GM12875 (cell line): Measurements from ENCODE around the gene MEIS2.

Experiments
- H3K4me3 ChIP-seq: one replicate; pipeline ENCODE4 v1.5.1; 2011; ENCODE audit warnings: low read depth, low read length, control low read depth
- TF ChIP-seq, protein P1 (sequence below): IDR thresholded peaks from 2 replicates; pipeline ENCODE4 v1.5.1; 2011; ENCODE audit warnings: low read depth, mild to moderate bottlenecking, control low read depth, inconsistent platforms, low read length, moderate library complexity, borderline replicate concordance; ENCODE audit not compliant: insufficient read depth

The MEIS2 gene

DNA sequence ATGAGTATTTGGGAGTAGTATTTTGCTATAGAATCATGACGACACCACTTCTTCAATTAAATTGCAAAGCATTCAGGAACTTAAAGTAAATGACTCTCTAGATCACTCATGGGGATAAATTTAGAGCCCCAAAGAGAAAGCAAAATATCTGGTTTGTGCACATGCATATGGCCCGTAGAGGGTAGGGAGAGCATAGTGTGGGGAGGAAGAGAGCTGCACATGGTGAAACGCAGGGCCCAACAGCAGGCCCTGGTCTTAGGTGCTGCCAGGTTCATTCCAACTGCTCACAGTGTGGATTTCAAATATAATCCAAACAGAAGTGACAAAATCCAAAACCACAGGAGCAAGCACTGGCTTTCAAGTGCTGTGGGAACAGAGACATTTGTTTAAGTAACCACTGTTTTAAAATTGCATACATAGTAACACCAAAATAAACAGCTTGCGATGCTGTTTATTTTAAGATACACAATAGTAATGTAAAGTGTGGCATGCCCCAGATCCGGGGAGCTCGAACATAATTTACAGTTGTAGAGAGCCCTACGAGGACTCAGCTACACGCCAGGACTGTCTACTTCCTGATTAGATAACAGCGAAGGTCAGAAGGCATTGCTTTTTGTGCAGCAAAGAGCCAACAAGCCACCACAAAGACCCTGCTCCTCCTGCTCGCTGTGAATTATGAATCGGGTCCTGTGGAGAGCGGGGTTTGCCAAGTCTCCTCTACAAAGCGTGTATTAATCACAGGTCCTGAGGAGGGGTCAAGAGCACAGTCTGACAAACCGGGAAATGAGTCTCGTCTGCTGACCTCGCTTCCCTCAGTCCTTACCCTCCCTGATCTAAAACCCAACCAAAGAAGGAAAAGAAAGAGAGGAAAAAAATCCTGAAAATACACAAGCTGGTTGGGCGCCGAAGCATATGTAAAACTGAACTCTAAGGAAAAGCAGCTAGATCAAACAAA lies 80.6 kb downstream of the MEIS2 start:
- H3K4me3 ChIP-seq, result no peak overlapping the region
- TF ChIP-seq, protein P1, sequence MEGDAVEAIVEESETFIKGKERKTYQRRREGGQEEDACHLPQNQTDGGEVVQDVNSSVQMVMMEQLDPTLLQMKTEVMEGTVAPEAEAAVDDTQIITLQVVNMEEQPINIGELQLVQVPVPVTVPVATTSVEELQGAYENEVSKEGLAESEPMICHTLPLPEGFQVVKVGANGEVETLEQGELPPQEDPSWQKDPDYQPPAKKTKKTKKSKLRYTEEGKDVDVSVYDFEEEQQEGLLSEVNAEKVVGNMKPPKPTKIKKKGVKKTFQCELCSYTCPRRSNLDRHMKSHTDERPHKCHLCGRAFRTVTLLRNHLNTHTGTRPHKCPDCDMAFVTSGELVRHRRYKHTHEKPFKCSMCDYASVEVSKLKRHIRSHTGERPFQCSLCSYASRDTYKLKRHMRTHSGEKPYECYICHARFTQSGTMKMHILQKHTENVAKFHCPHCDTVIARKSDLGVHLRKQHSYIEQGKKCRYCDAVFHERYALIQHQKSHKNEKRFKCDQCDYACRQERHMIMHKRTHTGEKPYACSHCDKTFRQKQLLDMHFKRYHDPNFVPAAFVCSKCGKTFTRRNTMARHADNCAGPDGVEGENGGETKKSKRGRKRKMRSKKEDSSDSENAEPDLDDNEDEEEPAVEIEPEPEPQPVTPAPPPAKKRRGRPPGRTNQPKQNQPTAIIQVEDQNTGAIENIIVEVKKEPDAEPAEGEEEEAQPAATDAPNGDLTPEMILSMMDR, result no peak

DNA sequence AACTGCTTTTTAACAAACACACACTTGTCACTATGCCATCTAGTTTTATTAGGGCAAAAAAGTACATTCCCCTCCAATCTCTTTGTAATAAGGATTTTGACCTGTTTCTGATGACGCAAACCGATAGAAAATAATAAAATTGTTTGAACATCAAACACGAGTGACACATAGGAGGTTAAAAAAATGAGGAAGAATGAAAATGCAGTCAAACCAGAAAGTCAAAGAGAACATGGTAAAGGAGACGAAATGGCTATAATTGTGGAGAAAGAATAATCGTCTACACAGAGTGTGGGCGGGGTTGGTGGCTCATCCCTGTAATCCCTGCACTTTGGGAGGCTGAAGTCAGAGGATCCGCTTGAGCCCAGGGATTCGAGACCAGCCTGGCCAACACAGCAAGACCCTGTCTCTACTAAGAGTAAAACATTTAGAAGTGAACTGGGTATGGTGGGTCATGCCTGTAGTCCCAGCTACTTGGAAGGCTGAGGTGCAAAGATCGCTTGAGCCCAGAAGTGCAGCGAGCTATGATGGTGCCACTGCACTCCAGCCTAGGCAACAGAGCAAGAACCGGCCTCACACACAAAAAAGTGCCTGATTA lies 83.2 kb downstream of the MEIS2 start:
- TF ChIP-seq, protein P1, result no peak
- no peak overlapping the region for H3K4me3 ChIP-seq

DNA sequence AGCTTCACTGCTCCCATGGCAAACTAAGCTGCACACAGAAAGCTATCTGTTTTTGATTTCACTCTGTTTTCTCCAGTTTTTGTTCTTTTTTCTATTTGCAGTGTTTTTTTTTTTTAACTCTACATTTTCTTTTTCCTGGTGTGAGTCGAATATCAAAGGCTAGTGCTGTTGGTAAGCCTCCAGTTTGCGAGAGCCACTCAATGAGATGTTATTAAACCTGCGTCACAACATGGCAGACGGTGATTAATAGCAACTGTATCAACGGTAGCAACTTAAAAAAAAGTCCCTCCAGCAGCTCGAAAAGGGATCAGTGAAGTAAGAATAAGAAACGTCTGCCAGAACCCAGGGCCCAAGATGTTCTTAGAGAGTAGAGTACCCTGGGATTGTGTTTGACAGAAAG lies 84.1 kb downstream of the MEIS2 start:
- H3K4me3 ChIP-seq, result no peak overlapping the region
- TF ChIP-seq, protein P1, result no peak

DNA sequence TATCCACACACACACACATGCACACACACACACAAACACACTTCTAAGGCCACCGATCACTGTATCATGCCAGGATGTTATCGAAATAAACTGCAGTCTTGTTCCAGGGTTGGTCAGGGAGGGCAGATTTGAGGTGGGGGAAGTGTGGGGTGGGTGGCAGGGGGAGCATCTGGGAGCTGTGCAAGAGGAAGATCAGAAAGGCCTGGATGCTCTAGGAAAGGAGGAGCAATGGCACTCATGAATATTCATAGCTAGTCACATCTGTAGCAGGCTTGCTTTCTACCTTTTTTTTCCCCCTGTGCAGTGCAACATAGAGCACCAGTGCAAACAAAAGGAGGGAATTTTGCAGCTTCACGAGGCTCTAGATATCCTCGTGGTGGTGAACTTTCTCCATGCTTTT lies 84.9 kb downstream of the MEIS2 start:
- TF ChIP-seq, protein P1, result no peak
- no peak overlapping the region for H3K4me3 ChIP-seq

DNA sequence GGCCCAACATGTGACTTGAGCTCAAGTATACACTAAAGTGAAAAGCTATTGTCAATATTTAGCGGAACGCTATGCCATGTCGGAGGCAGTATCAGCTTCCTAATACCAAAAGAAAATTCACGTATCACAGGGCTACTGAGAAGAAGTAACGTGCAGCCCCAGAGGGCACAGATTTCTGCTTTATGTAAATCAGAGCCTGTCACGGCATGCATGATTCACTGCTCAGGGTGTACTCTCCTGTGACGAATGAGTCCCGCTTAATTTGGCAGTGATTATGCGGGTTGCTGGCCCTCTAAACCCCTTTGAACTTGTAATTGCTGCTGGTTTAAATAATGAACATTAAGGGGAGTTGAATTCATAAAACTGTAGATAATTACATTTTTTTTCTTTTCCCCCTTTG lies 85.3 kb downstream of the MEIS2 start:
- TF ChIP-seq, protein P1, result no peak
- no peak overlapping the region for H3K4me3 ChIP-seq

DNA sequence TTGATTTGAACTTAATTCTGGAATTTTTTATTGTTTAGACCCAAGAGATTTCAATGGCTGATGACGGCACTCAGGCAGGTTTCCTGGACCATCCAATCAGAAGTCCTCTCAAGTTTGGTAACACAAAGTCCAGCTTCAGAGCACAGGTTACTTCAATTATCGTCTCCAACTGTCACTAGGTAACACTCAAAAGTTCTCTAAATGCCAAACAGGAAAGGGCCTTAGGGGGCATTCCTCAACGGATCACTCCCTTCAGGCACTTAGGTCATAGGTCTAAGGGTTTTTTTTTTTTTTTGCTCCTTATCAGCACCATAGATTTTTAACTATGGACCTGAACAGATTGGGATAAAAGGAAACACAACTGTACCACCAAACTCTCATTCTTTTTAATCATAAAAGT lies 85.8 kb downstream of the MEIS2 start:
- H3K4me3 ChIP-seq, result no peak overlapping the region
- TF ChIP-seq, protein P1, result no peak

DNA sequence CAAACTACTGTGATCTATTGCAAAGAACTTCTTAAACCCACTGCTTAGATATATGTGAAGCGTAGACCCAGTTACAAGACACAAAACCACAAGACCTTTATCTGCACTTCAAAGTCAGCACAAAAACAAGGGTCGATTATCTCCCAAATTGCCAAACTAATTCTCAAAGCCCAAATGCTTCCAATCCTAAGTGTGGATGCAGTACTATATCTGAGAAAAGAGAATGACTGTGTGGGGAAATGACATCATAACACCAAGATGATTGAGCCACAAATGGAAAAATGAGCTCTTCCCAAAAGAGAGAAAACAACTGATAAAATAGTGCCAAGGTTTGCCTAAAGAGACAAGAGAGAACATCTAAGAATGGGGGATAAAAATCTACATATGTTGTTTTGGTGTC lies 86.2 kb downstream of the MEIS2 start:
- TF ChIP-seq, protein P1, result no peak
- H3K4me3 ChIP-seq, result no peak overlapping the region
